ENCODE results near the gene TNFAIP8. TPM values are rescaled to one million over a fixed set of nuclear protein-coding genes. Genes with fewer than 3 reads are reported as not detected.

Gene TNFAIP8
- total and polyA plus RNA-seq, 11 donors = 3.6 to 30.8 (median 12.6) TPM

DNA sequence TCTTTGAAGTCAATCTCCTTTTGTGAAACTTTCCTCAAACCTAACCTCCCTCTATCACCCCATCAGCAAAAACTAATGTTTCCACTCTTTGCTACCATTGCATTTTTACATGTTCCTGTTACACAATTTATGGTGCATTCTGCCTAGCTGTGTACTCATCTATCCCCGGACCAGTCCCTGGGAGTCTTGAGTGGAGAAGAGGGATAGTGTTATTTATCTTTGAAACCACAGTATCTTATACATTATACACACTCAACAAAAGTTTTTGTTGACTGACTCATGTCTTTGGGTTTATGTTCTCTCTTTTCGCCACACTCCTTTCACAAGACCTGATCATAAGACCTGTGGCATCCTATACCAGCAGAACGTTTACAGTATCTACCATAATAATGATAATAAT is 26.4 kb downstream of the TNFAIP8 start:
- ATAC-seq (no peak), DNase-seq (no peak)
- Histone ChIP-seq H3K4me3 (no peak overlapping the region), H3K27ac (peak overlapping the region in 1 of 12 donors; percentile 11), H3K36me3 (no peaks in the 10 kb centered on the region), H3K4me1 (peaks cover 0 to 90% (median 5%) of the 10 kb centered on the region in 12 donors), H3K9me3 (no peaks in the 10 kb centered on the region), H3K27me3 (no peaks in the 10 kb centered on the region)
- 87 to 91% (median 87%) methylated on average over 3 of the region's 3 CpGs for WGBS, 4 donors
- TF ChIP-seq POLR2A (IDR thresholded peaks at IDR 0.05) = no peak
- no peak for TF ChIP-seq CTCF (IDR thresholded peaks at IDR 0.05)
- intact Hi-C loops (cut with DNase I) = no loop called here

DNA sequence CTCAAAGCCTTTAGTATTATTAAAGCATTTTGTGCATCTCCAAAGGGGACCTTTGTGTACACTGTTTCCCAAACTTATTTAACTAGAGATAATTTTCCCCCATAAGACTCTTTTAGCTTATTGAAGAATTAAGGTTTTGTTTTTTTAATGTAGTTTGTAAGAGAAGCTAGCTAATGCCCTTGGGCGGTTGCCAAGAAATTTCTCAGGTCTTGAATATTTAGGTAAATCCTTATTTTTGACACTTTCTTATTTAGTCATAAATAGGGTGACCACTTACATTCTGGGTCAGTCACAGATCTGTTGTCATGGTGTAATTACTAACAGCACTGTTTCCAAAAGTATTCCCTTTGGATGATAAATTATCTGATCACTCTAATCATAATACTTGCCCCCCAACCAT is 27.2 kb downstream of the TNFAIP8 start:
- Histone ChIP-seq H3K4me1 (peaks cover 0 to 94% (median 9%) of the 10 kb centered on the region in 12 donors), H3K36me3 (no peaks in the 10 kb centered on the region), H3K4me3 (no peak overlapping the region), H3K27ac (no peak overlapping the region), H3K27me3 (no peaks in the 10 kb centered on the region), H3K9me3 (no peaks in the 10 kb centered on the region)
- no peak for ATAC-seq
- intact Hi-C loops (cut with DNase I) = no loop called here
- WGBS, 4 donors = 91 to 100% (median 97%) methylated on average over 1 of the region's 1 CpG
- TF ChIP-seq POLR2A (IDR thresholded peaks at IDR 0.05) (no peak), CTCF (IDR thresholded peaks at IDR 0.05) (no peak)
- no peak for DNase-seq

DNA sequence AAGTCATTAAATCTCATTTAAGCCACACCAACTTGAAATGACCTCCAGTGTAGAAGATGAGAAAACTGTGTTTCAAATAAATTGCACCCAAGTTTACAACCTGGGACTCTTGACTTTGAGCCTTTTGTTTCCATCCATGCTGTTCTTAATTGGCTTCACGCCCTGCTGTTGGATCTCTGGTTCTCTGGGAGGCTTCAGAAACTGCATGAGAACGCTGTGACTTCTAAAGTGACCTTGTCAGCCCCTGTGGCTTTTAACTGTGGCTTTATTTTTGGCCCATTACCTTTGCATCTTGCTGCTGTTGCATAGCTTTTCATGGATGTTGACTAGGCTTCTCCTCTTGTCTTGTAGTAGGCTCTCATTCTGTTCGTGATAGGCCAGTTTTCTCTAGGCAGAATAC is 29.3 kb downstream of the TNFAIP8 start:
- H3K9me3 ChIP-seq = no peaks in the 10 kb centered on the region
- ATAC-seq (peak in 1 of 4 donors; percentile 33), DNase-seq (no peak)
- peaks cover 0 to 91% (median 11%) of the 10 kb centered on the region in 12 donors for H3K4me1 ChIP-seq
- no peak overlapping the region for H3K4me3 ChIP-seq
- no peak for TF ChIP-seq CTCF (IDR thresholded peaks at IDR 0.05)
- no peak for TF ChIP-seq POLR2A (IDR thresholded peaks at IDR 0.05)
- H3K27ac ChIP-seq = peak overlapping the region in 4 of 12 donors; percentile 11 to 31 (median 24)
- intact Hi-C loops (cut with DNase I) = no loop called here
- H3K36me3 ChIP-seq = no peaks in the 10 kb centered on the region
- H3K27me3 ChIP-seq = no peaks in the 10 kb centered on the region
- 59 to 70% (median 66%) methylated on average over 3 of the region's 3 CpGs for WGBS, 4 donors

- H3K4me1 ChIP-seq = peaks cover 0 to 91% (median 11%) of the 10 kb centered on the region in 12 donors
- intact Hi-C loops (cut with DNase I) = no loop called here
- DNase-seq (no peak), ATAC-seq (no peak)
- no peaks in the 10 kb centered on the region for H3K36me3 ChIP-seq
- no peak overlapping the region for H3K4me3 ChIP-seq
- H3K27me3 ChIP-seq = no peaks in the 10 kb centered on the region
- TF ChIP-seq CTCF (IDR thresholded peaks at IDR 0.05) (no peak), POLR2A (IDR thresholded peaks at IDR 0.05) (no peak)
- H3K27ac ChIP-seq = peak overlapping the region in 4 of 12 donors; percentile 11 to 31 (median 24)
- WGBS, 4 donors = 62 to 77% (median 70%) methylated on average over 3 of the region's 3 CpGs
- no peaks in the 10 kb centered on the region for H3K9me3 ChIP-seq
Measured at GRCh38 chr5:119385536-119386128, 29.8 kb downstream of the TNFAIP8 start.

All from heart left ventricle (tissue), 16 donors.